NT2/D1 (cell line): Measurements from ENCODE around the gene CUL7.

Source experiments
- YY1 ChIP-seq: IDR thresholded peaks from 2 replicates; pipeline ENCODE4 v1.6.1; 2011; ENCODE audit not compliant: insufficient read length, insufficient read depth
- ZNF274 ChIP-seq: IDR thresholded peaks from 2 replicates; pipeline ENCODE4 v1.6.1; 2011; ENCODE audit warnings: mild to moderate bottlenecking, low read depth, low read length

GRCh38 chr6:43037706-43038105, 15.9 kb downstream of the CUL7 start:
- TF ChIP-seq ZNF274 (no peak), YY1 (no peak)
